Stimulated activated CD8-positive, alpha-beta memory T cell treated with anti-CD3 and anti-CD28 coated beads, Interleukin-7, amount 100 ng/mL, for 24 hours (primary cell): ENCODE measurements around the gene SLC39A11.

ENCODE experiments used
- DNase-seq: peaks from one replicate; pipeline ENCODE4 v3.0.0-alpha.2; 2020; ENCODE audit warnings: low read depth

The SLC39A11 gene

DNA sequence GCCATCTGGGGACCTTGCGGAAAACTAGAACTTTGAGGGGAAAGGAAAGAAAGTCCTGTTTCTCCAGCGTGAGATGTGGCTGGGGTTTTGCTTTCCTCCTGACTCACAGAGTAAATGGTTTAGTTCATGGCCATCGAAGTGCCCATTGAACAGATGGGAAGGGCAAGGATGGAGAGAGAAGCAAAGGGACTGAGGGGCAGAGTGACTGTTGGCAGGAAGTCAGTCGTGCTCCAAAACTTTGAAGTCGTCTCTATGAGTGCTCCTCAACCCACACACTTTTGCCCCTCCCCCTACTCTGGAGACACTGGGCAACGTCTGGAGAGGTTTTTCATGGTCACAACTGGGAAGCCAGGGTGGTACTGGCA is 476.9 kb downstream of the SLC39A11 start:
- DNase-seq = no peak

DNA sequence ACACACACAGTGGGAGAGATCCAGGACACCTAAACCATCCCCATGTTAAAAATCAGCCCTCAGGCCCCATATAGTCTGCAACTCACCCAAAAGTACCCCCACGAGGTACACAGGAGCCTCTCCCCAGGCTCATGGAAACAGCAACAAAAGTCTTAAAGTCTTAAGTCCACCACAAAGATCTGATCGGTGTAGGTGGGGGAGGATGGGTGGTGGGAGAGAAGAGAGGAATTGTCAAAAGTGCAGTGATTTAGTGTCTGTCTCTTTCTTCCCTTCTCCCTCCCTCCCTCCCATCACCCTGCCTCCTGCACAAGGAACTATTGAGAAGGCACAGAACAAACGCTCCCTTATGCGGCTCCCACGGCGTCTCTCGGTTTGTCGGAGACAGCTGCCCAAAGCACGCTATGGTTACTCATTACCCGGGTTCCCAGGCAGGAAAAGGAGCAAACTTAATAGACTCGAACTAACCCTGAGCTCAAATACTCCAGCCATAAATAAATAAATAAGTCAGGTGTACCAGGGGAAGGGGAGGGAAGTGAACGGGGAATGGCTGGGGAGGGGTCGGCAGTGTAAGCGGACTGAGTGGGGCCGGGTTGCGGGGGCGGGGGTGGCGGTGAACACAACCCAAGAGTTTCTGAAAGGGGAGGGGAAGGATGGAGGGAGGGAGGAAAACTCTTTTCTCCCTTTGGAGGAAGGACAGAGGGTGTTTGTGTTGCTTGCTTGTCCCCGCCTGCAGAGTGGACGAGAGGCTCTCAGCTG is 477.4 kb downstream of the SLC39A11 start:
- DNase-seq = no peak

DNA sequence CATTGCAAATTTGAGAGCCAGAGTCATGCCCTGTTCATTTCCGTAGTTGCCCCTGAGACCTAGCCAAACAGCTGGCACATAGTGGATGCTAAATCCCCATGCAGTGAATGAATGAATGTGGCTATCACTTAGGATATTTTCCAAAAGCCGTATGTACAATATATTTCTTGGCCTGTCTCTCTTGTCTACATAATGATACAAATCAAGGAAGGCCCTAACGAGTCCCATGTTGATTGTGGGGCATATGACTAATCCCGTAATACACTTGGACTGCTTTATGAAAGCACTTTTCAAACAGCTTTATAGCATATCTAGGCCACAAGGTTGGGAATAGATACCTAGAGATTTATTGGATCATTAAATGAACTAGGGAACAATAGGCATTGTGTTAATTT is 478.0 kb downstream of the SLC39A11 start:
- DNase-seq = no peak

DNA sequence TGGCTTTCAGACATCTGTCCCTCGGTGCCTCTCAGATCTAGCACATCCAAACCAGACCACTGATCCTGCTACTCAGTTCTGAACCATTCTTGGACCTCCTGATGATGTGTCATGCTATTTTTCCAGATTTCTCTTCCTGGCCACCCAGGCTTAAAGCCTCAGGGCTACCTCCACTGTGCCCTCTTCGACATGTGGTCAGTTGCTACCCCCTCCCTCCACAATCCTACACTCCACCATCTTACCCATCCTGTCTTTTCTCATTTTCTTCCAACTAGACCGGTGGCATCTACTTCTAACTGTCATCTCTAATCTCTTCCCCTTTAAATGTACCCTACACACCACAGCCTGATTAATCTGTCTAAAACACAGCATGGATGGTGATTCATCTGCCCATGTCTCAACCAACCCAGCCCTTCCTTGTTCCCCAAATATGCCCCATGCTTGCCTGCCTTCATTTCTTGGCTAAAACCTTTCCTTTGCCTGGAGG is 478.6 kb downstream of the SLC39A11 start:
- no peak for DNase-seq

DNA sequence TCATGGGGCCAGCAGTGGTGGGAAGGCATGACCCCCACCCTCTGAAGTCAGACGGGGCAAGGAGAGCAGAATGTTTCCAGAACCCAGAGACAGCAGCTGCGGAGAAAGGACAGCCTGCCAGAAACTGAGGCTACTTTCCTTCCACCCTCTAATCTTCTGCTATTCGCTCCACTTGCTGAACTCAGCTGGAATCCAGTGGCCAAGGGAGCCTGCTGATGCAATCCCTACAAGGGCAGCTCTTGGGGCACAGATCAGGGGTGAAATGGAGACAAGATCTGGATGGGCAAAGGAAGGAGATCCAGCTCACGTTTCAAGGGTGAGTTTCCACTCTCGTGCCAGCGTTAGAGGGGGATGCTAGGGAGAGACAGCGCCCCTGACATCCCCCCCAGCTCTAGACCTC is 479.1 kb downstream of the SLC39A11 start:
- no peak for DNase-seq

DNA sequence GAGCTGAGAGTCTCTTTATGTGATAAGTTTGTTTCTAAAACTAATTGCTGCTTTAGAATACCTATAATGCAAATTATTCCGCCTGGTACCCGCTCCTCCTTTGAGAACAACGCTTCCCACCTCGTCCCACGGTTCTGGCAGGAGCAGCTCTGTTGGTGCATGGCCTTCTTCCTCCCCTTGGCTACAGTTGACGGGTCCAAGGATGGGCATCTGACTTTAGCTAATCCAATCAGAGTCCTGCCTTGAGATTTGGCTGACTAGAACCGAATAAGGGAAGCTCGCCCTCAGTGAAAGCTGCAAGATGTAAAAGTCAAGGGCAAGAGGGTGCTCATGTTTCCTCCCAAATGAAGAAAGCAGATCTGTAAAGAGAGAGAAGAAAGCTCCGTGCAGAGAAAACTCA is 481.3 kb downstream of the SLC39A11 start:
- DNase-seq = no peak

DNA sequence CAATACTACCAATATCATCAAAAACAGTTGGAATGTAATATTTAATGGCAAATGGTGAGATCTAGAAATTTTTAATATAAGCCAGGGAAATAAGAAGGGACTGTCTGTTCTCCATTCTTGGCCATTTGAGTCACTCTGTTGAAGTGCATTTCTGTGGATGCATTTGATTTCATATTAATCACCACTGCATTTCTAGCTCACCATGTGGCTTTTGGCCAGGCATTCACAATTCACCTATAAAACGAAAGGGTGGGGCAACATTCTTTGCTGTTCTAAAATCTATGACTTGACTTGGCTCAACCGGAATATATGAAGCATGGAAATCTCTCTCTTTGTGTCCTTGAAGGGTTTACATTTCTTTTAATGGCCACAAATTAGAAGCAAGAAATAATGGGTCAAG is 483.0 kb downstream of the SLC39A11 start:
- no peak for DNase-seq

DNA sequence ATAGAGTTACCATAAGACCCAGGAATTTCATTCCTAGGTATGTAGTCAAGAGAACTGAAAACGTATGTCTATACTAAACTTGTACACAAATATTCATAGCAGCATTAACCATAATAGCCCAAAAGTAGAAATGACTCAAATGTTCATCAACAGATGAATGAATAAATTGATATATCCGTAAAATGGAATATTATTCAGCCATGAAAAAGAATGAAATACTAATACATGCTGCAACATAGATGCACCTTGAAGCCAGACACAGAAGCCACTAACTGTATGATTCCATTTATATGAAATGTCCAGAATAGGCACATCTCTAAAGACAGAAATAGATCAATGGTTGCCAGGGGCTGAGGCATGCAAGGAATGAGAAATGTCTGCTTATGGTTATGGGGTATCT is 484.1 kb downstream of the SLC39A11 start:
- DNase-seq = no peak

DNA sequence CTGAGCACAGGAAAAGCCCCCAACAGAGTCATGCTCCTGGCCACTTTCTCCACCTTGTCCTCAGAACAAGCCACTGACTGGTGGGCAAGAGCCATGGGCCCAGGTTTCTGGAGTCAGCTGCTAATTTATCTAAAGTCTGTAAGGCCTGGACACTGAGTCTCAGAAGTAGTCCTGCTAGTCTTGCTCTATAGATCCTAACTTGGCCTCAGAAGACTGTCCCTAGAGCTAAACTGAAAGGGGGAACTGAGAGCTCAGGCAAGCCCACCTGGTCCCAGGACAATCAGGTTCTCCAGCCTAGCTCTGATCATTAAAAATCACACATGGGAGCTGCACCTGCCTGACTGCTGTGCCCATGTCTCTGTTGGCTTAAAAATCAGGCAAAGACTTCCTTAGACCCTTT is 485.8 kb downstream of the SLC39A11 start:
- DNase-seq = no peak

DNA sequence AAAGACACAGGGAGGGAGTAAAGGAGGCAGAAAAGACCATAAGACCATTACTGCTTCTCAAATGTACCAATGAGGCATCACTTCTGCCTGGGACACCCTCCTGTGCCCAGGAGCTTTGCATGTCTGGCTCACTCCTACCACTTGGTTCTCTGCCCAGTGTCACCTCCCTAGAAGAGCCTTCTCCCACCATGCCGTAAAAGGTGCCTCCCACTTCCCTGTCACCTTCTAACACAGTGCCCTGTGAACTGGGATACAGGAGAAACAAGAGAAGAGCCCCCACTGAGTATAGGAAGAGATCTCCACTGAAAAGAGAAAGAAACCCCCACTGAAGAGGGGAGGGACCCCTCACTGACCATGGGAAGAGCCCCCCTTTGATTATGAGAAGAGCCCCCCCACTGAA is 486.9 kb downstream of the SLC39A11 start:
- DNase-seq = no peak

DNA sequence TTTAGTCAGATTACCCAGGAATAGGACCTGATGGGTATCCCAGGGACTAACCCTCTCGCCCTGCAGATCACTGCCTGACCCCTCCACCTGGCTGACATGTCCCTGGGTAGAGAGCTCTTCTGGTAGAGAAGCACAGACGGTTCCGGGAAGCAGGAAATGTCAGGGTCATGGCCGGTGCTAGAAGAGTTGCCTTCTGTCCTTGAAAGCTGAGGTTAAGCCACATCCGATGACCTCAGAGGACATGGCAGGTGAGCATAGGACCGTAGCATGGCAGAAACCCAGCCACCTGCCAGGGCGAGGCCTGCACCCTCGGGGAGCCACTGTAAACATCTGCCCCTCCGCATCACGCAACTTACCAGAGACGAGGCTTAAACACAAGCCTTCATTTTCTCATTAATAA is 488.0 kb downstream of the SLC39A11 start:
- no peak for DNase-seq

DNA sequence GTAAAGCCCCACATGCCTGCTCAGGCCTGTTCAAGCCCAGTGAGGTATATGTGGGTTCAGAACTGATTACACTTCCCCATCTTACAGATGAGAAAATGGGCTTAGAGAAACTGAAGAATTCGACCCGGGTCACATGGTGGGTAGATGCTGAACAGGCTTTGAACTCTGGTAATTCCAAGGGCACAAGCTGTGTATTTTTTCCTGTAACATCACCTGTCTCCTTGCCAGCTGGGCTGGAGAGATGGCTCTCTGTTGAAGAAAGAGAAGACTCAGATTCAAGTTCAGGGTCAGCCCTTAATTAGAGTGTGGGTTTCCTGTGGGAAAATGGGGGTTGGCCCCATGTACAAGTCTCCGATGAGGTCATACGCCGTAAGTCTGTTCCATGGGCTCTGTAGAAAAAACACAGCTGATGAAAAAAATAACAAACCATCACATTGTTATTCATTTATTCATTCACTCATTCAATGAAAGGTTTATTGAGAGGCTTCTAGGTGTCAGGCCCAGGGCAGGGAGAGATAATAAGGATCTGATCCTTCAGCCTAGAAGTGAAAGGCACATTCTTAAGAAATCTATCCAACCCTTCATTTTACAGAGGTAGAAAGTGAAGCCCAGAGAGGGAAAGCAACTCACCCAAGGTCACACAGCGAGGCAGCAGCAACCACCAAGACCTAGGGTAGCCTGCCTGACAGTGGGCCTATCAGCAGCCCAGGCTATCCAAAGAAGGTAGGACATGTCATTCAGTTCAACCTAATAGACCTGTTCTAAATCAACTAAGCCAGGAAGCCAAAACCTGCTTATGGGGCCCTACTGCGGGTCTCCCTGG is 488.9 kb downstream of the SLC39A11 start:
- no peak for DNase-seq

DNA sequence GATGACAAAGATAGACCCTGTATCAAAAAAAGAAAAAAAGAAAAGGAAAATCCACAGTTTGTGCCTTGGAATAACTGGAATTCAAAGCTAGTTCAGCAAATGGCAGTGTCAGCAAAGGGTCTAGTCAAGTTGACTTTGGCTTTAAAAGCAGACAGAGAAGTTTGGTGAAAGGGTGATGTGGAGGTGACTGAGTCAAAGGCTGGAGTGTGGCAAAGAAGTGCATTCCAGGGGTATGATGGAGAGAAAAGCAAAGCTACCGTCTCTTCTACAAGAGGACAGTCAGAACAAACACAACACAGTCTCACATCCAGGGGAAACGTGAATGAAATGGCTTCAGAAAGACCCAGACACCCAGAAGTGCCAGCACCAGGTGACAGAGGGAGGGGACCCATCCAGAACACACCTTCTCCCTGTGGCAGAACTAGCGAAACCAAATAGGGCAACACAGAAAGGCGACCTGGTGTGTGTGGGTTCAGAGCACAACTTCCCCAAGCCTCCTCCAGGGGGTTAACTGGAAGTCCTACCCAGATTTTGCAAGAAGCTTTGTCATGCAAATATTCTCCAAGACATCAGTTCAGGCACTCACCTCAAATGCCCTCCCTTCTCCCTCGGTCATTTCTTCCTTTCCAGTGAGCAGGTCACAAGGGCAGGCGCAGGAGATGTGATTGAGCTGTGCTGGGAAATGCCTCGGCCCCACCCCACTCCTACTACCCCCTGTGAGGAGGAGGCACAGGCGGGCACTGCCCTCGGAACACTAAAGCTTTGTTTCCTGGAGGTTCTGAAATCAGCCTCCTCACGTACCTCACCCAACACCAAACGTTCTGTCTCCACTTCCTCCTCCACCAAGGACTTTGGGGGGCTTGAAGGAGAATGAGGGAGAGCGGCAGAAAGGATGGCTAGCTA is 489.7 kb downstream of the SLC39A11 start:
- no peak for DNase-seq

DNA sequence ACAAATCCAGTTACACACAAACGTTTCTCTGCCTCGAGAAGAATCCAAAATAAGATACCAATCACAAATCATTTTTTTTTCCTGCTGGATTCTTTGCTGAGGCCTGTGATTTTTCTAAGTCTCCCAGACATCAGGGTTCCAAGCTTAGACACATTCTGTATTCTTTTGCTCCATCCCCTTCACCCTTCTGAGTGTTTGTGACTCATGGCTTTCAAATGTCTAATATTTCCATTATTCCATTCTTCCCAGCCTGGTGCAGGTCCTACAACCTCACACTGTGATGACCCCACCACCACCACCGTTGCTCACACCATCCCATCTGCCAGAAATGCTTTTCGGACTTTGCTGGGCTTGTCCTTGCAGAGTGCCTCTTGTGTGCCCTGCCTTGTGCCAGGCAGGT is 491.6 kb downstream of the SLC39A11 start:
- DNase-seq = no peak

DNA sequence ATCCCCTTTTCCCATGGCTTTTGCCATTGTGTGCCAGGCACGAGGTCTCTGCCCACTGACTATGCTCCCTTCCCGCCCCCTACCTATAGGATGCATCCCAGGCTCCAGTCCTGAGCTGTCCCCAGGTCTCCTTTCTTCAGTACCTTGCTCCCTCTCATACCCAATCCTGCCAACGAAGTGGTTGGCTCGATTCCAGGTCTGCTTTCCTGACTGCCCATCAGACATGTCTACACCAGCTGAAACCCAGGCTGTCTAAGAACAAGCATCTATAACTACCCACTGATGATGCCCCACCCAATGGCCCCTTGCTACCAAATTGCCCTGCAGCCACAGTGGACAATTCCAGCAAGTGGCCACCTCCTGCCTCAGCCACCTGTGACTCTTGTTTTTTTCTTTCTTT is 492.6 kb downstream of the SLC39A11 start:
- DNase-seq = no peak

DNA sequence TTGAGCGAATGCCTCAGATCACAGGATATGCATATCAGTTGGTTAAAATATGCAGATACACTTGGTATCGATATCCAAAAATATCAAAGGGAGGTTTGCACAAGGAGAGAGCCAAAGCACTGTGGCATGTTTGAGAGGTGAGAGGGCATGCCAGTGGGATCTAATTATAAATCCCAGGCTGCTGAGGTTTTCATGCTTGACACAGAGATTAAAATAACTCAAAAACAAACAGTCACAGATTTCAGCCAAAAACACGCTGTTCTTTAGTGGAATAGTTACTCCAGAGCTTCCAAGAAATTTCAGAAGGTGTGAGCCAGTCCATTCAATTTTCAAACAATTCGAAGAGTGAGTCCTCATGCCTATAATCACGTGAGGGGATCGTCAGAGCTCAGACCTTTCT is 493.8 kb downstream of the SLC39A11 start:
- DNase-seq = no peak

DNA sequence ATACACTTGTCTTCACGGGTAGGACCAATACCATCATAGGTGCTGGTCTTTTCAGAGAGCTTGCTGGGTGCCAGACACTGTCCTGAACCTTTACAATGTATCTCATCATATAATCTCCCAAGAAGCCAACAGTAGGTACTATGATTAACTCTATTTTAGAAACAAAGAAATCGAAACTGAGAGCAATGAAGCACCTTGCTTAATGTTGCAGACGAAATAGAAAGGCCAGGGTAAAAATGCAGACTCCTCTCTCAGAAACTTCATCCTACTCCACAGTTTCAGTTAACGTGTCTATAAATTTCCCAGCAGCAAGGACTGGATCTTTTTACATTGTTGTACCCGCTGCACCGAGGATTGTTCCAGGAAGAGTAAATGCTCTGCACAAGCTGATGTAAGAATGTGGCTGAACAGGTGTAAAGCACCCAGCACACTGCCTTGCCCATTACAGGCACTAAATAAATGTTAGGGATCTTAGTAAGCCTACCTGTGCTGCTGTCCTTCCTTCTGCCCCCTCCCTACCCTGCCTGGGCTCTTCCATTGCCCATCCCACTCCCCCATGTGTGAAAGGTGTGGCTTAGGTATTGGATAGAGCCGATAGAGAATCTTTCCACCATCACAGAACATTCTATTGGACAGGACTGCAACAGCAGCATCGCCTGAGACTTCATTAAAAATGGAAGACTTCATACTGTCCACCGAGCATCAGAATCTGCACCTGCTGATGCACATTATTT is 495.0 kb downstream of the SLC39A11 start:
- no peak for DNase-seq
